ENCODE results near the gene DPH5.

- TF ChIP-seq CHD1 (IDR thresholded peaks at IDR 0.05; ENCODE audit: low read depth, low read length) (no peak), CTCF (conservative IDR thresholded peaks at IDR 0.05; ENCODE audit: low read depth, low read length) (no peak), RCOR1 (IDR thresholded peaks at IDR 0.05; ENCODE audit: insufficient replicate concordance, low read length) (no peak), SMC3 (IDR thresholded peaks at IDR 0.05; ENCODE audit: low read depth, low read length) (no peak), RAD21 (IDR thresholded peaks at IDR 0.05; ENCODE audit: low read length) (no peak)
Measured at GRCh38 chr1:100952104-100952745, 73.4 kb downstream of the DPH5 start.
